ENCODE results near the gene RMI2. TPM values are rescaled to one million over a fixed set of nuclear protein-coding genes. Genes with fewer than 3 reads are reported as not detected.
A peak's percentile ranks its signal among the peaks of the same experiment; 100 is the strongest.

RMI2 gene
- total RNA-seq, 1 donor from 2014 or later: 41.3 TPM

DNA sequence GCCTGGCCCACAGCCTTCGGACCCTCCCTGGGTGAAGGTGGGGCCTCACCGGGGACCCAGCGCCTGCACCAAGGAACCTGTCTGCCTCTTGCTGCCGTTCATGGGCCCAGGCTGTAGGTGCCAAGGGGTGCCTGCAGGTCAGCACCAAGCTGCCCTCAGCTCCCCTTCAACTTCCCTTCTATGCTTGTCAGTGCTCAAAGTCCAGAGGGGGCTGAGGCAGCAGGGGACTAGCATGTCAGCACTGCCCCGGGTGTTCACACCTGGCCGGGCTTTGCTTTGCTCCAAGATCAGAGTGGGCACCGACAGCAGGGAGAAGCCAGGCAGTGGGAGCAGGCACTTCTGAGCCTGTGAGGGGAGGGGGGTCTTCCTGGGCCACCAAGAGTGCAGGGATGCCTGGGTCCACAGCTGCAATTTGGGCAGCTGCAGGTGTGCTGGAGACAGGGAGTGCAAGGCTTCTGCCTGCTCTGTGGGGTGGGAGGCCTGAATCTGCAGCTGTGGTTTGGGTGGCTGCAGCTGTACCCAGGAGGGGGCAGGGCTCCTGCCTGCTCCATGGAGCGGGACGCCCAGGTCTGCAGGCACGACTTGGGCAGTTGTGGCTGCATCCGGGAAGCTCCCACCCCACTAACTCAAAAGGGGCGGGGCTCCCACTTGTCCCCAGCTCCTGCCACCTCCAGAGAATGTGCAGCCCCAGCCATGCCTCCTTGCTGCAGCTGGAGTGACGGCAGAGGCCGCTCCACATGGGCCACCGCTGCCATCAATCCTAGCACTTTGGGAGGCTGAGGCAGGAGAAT lies 36.6 kb upstream of the RMI2 start:
- no peak for DNase-seq (ENCODE audit: extremely low spot score, unreplicated experiment)
- Mint-ChIP-seq H3K27me3 (no peaks in the 10 kb centered on the region), H3K9me3 (no peaks in the 10 kb centered on the region), H3K27ac (no peak overlapping the region), H3K4me3 (no peak overlapping the region), H3K36me3 (no peaks in the 10 kb centered on the region), H3K4me1 (ENCODE audit: unreplicated experiment) (peaks cover 19% of the 10 kb centered on the region)
- TF ChIP-seq, protein P1, sequence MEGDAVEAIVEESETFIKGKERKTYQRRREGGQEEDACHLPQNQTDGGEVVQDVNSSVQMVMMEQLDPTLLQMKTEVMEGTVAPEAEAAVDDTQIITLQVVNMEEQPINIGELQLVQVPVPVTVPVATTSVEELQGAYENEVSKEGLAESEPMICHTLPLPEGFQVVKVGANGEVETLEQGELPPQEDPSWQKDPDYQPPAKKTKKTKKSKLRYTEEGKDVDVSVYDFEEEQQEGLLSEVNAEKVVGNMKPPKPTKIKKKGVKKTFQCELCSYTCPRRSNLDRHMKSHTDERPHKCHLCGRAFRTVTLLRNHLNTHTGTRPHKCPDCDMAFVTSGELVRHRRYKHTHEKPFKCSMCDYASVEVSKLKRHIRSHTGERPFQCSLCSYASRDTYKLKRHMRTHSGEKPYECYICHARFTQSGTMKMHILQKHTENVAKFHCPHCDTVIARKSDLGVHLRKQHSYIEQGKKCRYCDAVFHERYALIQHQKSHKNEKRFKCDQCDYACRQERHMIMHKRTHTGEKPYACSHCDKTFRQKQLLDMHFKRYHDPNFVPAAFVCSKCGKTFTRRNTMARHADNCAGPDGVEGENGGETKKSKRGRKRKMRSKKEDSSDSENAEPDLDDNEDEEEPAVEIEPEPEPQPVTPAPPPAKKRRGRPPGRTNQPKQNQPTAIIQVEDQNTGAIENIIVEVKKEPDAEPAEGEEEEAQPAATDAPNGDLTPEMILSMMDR (conservative IDR thresholded peaks at IDR 0.05): no peak

DNA sequence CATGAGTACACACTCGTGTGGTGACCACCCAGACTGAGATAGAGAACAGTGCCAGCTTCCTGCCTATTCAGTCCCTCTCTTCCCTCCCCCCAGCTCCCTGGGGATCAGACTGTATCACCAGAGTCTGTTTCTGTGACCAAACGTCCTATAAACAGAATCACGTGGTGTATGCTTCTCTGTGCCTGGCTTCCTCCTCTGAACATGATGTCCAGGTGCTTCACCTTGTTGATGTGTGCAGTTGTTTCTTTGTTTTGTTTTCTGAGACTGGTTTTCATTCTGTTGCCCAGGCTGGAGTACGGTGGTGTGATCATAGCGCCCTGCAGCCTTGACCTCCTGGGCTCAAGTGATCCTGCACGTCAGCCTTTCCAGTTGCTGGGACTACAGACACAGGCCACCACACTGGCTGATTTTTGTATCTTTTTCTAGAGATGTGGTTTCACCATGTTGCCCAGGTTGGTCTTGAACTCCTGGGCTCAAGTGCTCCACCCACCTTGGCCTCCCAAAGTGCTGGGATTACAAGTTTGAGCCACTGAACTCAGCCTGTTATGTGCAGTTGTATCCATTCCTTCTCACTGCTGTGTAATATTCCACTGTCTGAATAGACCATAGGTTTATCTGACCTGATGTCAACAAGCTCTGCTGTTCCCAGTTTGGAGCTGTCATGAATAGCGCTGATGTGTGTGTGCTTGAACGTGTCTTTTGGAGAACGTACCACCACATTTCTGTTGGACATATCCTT lies 35.2 kb upstream of the RMI2 start:
- TF ChIP-seq, protein P1 (conservative IDR thresholded peaks at IDR 0.05): no peak
- H3K9me3 Mint-ChIP-seq: no peaks in the 10 kb centered on the region
- no peak for DNase-seq (ENCODE audit: extremely low spot score, unreplicated experiment)
- no peak overlapping the region for H3K4me3 Mint-ChIP-seq
- no peaks in the 10 kb centered on the region for H3K36me3 Mint-ChIP-seq
- peaks cover 17% of the 10 kb centered on the region for H3K4me1 Mint-ChIP-seq (ENCODE audit: unreplicated experiment)
- no peak overlapping the region for H3K27ac Mint-ChIP-seq
- no peaks in the 10 kb centered on the region for H3K27me3 Mint-ChIP-seq

DNA sequence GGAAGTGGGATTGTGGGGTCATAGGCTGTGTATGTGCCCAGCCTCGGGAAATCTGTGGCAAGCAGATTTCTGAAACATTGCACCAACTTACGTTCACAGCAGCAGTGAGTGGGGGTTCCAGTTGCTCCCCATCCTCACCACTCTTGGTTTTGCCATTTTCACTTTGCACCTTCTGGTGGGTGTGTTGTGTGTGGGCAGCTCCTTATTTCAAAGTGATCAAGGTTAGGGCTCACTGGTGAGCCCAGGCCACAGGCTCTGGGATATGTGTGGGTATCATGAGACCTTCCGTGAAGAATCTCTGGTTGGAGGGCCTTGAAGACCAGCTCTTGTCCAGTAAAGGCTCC lies 34.7 kb upstream of the RMI2 start:
- TF ChIP-seq, protein P1 (conservative IDR thresholded peaks at IDR 0.05): no peak
- H3K36me3 Mint-ChIP-seq: no peaks in the 10 kb centered on the region
- H3K4me1 Mint-ChIP-seq (ENCODE audit: unreplicated experiment): peaks cover 17% of the 10 kb centered on the region
- no peaks in the 10 kb centered on the region for H3K27me3 Mint-ChIP-seq
- H3K27ac Mint-ChIP-seq: no peak overlapping the region
- no peak overlapping the region for H3K4me3 Mint-ChIP-seq
- no peaks in the 10 kb centered on the region for H3K9me3 Mint-ChIP-seq
- no peak for DNase-seq (ENCODE audit: extremely low spot score, unreplicated experiment)

DNA sequence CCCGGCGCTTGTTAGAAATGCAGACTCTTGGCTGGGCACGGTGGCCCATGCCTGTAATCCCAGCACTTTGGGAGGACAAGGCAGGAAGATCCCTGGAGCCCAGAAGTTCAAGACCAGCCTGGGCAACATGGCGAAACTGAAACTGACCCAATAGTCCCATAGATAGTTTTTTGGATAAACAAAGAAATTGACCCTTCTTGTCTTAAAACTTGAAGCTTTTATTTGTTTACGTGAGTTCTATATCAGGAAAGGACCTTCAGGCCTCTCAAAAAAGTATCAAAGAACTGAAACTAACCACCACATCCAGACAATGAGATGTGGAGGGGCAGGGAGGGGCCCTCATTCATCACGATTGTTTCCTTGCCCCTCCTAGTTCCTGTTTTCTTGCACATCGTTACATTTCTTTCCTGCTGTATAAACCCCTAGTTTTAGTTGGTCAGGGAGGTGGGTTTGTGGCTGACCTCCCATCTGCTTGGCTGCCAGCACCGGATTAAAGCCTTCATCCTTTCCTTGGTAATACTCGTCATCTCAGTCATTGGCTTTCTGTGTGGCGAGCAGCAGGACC lies 34.2 kb upstream of the RMI2 start:
- DNase-seq (ENCODE audit: extremely low spot score, unreplicated experiment): no peak
- no peaks in the 10 kb centered on the region for H3K9me3 Mint-ChIP-seq
- H3K4me1 Mint-ChIP-seq (ENCODE audit: unreplicated experiment): peaks cover 20% of the 10 kb centered on the region
- TF ChIP-seq, protein P1 (conservative IDR thresholded peaks at IDR 0.05): no peak
- H3K4me3 Mint-ChIP-seq: no peak overlapping the region
- no peak overlapping the region for H3K27ac Mint-ChIP-seq
- H3K36me3 Mint-ChIP-seq: no peaks in the 10 kb centered on the region
- no peaks in the 10 kb centered on the region for H3K27me3 Mint-ChIP-seq

DNA sequence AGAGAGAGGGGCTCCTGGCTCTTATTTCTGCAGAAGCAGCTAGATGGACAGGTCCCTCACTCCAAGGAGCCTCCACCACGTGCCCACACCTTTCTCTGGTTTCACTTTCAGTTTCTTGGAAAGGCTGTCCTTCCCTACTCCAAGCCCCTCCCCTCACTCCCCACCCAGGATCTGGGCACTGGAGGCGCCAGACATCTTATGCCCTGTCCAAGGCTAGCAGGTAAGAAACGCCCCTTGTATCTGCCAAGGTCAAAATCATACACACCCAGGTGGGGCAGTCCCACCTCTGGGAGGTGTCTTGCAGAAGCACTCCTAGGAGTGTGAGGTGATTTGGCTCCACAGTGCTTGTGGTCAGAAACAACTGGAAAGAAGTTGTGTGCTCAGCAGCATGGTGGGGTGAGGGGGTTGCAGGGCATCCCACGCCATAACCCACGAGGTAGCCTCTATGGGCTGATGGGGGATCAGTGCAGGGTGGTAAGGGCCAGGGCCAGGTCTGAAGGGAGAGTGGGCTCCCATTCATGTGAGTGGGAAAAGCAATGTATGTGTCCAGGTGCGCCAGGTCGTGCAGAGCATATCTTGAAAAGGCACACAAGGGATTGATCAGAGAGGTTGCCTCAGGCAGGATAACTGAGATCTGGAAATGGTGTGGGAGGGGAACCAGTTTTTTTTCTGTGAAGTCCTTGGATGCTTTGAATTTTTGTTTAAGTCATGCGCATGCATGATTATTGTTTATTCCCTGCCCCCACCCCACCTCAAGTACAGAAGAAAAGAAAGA lies 32.4 kb upstream of the RMI2 start:
- DNase-seq (ENCODE audit: extremely low spot score, unreplicated experiment): no peak
- H3K36me3 Mint-ChIP-seq: no peaks in the 10 kb centered on the region
- H3K9me3 Mint-ChIP-seq: no peaks in the 10 kb centered on the region
- H3K4me1 Mint-ChIP-seq (ENCODE audit: unreplicated experiment): peaks cover 23% of the 10 kb centered on the region
- H3K27me3 Mint-ChIP-seq: no peaks in the 10 kb centered on the region
- H3K27ac Mint-ChIP-seq: peak overlapping the region; percentile 93
- H3K4me3 Mint-ChIP-seq: peak overlapping the region; percentile 76
- TF ChIP-seq, protein P1 (conservative IDR thresholded peaks at IDR 0.05): no peak

All from type B pancreatic cell (in vitro differentiated cells).